Stimulated activated CD8-positive, alpha-beta memory T cell treated with anti-CD3 and anti-CD28 coated beads, Interleukin-4, amount 100 ng/mL, for 24 hours (primary cell): ENCODE results near the gene NUDT8.
"Not testable (repeated sequence)": the region's sequence is repeated elsewhere in the genome, so short reads cannot be mapped to it uniquely, and the experiment has no call there.

Experiments used
- DNase-seq: peaks from one replicate; pipeline ENCODE4 v3.0.0-alpha.2; 2020; ENCODE audit warnings: low read depth

Gene NUDT8

DNA sequence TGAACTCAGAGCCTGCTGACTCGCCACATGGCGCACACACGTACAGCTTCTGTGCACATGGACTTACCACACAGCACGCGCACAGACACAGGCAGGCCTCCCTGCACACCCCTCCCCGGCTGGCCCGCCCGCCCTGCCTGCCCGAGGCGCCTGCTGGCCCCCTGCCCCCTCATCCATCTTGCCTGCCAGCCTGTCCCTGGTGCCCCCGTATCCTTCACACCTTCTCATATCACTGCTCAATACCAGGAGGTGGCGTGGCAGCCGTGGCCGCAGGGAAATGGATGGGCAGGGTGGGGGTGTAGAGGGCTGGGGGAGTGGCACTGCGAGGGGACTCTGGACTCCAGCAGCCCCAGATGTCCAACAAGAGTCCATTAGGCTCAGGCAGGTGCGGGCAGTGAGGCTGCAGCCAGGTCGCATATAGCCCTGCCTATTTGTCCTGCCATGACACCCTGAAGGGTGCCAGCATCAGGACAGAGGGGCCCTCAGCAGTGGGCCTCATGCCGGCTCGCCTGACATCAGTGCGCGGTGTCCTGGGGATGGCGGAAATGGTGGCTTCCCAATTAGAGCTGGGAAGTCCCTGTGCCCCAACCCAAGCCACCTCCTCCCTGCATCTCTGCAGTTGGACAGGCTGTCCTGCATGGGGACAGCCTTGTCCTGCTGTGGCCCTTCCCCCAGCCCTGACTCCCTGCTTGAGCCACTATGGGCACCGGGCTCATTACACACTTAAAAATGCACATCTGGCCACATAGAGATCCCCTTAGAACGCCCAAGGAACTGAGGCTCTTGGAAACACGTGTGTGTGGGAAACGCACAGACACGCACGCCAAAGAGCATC lies 11.8 kb upstream of the NUDT8 start:
- DNase-seq = no peak

DNA sequence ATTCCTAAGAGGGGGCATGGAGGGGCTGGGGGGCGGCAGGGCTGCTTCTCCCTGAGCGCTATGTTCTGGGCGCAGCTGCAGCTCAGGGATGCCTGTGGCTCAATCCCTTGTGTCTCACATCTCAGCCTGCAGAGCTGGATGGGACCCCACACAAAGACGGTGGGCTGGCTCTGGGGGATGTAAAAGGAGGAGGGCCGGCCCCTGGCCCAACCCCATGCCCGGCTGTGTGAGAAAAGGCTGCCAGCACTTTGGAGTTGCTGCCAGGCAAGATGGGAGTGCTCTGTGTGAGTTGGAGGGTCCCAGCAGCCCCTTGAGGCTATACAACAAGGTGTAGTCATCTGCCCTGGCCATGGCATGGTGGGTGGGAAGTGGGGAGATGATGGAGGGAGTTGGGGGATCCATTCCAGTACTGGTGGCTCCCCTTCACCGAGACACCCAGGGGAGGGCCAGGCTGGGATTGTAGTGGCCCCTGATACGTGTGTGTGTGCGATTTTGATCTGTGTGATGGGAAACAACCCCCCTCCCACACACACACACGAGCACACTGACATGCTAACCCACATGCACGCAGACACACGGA lies 11.1 kb upstream of the NUDT8 start:
- DNase-seq = no peak

DNA sequence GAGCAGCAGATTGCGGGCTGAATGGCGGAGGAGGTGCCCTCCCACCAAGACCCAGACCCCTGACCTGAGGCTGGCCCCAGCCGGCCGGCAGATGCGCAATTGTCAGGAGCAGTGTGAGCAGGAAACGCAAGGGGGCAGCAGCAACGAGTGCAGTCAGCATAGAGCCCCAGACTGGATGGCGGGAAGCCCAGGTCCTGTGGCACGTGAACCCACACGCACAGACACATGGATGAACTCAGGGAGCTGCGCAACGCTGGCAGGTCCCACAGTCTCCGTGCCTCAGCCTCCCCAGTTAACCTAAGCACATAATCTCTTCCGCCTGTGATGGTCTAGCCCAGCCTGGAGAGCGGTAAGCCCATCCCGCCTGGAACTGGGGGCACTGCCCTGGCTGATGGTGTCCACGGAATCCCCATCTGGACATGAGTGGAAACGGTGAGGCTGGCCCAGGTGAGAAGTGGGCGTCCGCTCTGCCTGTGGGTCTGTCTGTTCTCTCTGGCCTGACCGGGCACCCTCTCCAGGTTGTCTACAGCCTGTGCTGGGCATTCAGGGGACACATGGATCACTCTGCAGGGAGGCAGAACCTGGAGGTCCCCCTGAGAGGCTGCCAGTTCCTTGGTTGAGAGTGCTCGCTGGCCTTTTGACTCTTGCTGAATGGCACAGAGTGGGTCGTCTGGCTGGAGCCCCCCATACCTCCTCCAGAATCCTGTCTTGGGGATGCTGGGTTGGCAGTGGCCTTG lies 10.5 kb upstream of the NUDT8 start:
- peak; percentile 42 for DNase-seq

DNA sequence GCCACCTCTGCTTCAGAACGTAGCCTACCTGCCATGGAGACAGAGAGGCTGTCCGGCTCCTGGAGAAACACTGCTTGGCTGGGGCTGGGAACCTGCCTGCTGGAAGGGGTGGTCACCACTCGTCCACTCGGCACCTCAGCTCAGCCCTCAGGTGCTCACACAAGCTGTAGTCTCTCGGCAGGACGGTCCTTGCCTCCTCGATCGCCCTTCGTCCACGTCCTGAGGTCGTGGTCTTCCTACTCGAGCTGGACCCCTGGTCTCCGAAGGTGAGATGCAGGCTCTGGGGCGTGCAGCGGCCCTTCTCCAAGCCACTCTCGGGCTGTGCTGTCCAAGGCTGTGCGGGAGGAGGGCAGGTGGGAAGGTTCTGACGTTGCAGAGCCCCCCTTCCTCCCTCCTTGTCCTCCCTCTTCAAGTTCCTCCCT lies 9.7 kb upstream of the NUDT8 start, which contains the start of gene TBX10:
Gene TBX10, minus strand, starts transcription at position 326 of the 422 bp plus-strand sequence. Its CDS starts 291 bp downstream, at position 35.
- DNase-seq = no peak

DNA sequence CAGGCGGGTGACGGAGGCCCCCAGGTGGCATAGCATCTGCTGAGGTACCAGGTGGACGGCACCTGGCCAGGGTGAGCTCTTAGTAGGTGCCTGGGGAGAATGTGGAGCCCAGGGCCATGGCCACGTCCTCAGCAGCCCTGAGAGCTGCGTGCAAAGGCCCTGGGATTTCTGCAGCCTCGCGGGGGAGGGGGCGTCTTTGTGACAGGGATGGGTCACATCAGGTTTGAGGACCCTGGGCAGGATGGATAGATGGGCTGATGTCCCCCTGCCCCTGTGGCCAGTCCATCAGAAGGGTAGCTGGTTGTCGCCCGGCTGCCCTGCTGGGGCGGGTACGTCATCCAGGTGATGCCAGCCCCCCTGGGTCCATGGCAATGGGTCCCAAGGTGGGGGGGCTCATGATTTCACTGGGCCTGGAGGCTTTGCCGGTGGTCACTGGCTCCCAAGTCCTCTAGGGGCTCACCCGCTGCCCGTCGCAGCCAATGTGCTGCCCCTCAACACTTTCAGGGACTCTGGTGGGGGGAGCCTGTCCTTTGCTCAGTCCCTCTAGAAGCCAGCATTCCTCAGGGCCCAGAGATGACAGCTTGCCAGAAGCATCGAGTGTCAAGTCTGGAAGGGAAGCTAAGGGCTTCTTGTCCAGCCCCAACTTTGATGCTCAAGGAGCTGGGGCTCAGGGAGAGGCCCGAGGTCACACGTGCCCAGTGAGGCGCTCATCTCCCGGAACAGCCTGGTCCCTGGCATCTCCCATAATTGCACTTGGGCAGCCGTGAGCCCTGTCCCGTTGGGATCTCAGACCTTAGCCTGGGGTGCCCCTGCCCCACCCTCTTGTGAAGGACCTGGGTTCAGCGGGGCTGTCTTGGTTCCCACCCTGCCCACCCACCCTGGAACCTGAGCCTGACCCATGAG lies 9.0 kb upstream of the NUDT8 start:
- no peak for DNase-seq

DNA sequence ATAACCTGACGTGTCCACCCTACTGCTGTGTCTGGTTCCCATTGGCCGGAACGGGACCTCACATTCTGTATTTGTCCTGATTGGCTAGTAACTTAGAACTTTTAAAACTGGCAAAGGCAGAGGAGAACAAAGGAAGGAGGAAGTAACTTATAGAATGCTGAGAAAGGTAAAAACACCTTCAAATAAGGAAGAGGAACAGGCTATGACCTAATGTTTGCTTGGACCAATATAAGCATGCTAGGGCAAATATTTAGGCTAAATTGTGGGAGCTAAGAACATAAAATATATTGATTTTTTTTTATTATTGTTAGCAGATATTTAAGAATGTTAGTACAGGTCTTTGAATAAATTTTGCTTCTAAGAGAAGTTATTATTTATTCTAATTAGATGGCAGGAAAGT lies 7.7 kb upstream of the NUDT8 start:
- DNase-seq = not testable (repeated sequence)

DNA sequence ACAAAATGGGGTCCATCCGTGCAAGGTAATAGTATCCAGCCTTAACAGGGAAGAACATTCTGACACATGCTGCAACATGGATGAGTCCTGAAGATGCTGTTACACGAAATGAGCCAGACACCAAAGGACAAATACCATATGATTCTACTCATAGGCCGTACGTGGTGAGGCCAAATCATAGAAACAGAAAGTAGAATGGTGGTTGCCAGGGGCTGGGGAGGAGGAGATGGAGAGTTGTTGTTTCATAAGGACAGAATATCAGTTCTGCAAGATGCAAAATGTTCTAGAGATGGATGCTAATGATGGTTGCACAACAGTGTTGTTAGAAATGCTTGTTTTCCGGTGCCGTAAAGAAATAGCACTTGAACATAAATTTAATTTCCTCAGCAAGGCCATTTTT lies 7.2 kb upstream of the NUDT8 start:
- no peak for DNase-seq

DNA sequence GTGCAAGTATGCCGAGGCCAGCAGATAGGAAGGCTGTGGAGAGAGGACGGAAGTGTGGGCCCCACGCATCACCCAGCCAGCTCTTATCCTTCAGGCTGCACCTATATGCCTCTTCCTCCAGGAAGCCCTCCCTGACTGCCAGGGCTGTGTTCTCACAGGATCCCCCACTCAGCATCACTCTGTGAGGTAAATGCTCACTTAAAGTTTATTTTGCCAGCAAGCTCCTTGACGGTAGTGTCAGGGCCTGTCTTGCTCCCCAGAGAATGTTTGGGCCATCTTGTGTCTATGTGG lies 5.4 kb upstream of the NUDT8 start:
- no peak for DNase-seq

DNA sequence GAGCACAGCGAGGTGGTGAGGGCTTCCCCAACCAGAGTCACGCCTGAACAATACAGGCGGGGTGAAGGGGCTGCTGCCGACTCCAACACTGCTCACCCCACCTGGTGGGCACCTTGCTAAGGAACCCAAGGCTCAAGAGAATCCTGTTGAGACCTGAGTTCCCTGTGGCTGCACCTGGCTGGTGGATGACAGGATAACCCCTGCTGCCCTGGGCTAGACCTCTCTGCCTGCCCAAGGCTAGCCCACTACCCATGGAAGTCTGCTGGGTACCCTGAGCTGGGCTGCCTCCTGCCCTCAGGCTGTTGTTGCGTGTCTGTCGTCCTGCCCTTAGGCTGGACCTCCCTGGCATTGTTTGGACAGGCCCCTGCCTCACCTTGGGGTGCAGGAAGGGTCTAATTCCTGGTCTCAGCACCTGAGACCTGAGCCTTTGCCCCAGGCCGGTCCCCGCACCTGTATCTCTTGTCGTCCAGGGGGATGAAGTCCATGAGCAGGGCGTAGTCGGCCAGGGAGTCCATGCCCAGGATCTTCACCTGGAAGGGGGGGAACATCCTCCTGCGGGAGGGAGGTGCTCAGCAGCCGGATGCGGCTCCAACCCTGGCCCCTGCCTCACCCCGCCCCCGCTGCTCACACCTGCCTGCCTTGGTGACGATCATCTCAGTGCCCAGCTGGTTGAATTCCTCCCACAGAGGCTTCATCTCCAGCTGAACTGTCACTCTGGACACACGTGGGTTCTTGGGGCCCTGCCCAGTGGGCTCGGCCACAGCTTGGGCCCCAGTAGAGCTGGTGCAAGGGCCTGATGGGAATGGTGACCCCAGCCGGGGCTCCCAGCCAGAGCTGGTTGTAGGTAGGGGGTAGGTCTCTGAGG lies 4.9 kb upstream of the NUDT8 start:
- DNase-seq = no peak

DNA sequence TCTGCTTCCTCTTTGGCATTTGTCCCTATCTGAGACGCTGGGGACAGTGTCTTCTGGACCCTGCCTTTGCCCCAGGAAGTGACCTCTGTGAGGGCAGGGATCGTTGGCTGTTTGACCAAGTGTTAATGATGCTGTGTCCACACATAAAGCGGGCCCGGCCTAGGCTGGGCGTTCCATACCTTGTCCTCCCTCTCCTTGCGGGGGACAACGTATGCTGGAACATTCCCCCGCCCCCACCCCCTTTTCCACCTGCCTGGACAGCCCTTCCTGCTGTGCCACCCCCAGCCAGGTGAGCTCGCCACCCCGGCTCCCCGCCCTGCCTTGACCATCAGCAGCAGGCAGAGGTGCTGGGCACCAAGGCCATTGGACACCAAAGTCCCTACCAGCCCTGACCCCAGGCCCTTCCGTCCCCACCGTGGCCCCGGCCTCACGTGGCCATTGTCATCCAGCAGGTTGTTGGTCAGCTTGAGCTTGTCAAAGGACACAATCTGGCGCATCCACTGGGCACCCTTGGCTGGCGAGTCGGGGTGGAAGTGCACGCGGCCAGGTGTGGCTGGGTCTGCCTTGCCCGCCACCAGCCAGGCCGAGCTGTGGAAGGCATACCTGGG lies 4.1 kb upstream of the NUDT8 start:
- DNase-seq = no peak

DNA sequence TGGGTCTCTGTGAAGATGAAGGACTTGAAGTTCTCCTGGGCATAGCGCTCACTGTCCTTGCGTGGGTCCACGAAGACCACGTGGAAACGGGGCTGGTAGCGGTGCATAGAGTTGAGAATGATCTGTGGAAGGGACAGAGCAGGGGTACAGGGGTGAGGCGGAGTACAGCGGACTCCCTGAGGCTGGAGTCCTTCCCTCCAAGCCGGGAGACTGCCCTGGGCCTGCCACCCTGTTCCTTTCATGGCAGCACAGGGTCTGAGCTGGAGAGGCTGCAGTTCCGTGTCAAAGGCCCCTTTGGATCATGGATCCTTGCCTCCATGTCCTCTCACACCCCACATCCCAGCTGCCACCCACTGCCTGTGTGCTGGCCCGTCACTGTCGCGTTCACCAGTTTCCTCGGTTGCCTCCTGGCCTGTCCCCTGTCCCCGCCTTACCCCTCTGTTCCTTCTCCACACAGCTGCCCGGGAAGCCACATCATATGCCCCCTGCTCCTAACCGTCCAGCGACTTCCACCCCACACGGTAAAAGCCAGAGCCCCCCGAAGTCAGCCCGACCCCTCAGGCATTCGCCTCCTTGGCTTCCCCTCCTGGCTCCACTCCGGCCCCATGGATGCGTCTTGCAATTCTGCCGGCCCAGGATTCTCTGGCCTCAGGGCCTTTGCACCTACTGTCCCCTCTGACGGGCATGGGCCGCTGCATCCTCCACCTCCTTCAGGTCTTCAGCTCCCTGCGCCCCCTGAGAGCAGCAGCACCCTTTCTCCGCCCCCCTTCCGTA lies 3.4 kb upstream of the NUDT8 start:
- DNase-seq = no peak

DNA sequence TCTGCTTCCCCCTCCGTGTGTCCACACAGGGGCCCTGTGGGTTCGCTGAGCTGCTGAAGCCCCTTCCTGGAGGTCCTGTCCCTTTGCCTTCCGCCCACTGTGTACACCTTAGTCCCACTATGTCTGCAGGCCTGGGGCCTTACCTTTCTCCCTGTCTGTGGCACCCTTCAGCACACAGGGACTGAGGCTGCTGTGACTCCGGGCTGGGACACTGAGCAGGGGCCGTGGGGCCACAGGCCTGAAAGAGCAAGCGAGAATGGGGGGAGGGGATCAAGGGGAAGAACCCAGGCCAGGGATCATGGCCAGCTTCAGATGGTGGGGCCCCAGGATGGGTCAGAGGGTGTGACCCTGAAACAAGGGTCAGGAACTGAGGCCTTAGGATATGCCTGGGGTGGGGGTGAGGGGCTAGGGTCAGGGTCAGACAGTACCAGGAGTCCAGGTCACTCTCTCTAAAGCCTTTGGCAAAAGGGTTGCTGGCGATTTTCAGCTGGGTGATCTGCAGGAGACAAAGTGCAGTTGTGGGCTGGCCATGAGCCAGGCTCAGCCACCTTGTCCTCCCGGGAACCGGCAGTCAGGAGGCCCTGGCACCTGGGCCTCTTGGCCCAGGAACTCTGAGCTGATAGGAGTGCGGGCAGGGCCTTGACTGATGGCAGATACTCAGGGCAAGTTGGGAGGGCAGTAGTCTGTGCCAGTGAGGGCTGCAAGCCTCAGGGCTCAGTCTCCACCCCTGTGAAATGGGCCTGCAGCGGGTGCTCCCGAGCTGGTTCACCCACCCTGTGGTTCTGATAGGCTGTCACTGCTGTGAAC lies 2.6 kb upstream of the NUDT8 start:
- no peak for DNase-seq

DNA sequence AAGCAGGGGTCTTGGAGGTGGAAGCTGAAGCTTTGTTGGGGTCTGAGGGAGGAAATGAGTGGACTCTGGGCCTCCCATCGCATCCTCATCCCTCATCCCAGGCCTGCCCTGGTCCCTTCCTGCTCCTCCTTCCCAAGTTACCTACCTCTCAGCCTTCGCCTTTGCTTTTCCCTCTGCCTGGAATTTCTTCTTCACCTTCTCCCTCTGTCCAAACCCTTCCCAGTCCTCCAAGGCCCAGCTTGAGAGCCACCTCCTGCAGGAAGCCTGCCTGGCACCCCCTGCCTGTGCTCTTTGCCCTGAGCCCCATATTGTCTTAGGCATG lies 2.1 kb upstream of the NUDT8 start:
- DNase-seq = no peak

DNA sequence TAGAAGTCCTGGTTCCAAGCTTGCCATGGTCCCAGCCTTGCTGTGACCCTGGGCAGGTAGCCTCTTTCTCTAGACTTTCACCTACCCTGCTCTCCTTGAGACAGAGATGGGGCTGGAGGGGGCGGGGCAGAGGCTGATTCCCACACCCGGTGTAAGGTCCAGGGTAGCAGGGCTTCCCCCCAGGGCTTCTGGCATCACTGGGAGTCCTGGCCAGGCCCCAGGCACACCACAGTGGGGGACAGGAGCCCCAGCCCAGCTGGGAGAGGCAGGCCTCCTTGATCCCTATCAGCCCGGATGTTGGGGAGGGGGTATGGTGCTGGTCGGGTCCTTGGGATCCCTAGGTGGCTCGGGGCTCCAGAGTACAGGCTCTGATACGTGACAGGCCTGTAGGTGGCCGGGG lies 1.7 kb upstream of the NUDT8 start:
- DNase-seq = no peak

DNA sequence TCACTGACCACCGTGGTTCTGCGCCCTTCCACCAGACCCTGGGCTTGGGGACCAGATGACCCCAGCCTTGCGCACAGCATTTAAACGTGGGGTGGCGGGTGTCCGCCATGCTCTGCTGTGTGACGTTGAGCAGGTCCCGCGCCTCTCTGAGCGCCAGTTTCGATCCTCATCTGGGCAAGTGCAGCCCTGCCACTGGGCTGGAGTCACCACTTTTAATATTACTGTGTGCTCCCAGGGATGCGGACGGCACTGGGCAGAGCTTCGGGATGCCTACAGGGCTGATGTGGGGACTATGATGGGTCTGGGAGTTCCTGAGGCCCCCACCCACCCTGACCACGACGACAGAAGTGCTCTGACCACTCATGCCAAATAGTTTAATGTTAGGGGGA lies 1.2 kb upstream of the NUDT8 start:
- DNase-seq = no peak

DNA sequence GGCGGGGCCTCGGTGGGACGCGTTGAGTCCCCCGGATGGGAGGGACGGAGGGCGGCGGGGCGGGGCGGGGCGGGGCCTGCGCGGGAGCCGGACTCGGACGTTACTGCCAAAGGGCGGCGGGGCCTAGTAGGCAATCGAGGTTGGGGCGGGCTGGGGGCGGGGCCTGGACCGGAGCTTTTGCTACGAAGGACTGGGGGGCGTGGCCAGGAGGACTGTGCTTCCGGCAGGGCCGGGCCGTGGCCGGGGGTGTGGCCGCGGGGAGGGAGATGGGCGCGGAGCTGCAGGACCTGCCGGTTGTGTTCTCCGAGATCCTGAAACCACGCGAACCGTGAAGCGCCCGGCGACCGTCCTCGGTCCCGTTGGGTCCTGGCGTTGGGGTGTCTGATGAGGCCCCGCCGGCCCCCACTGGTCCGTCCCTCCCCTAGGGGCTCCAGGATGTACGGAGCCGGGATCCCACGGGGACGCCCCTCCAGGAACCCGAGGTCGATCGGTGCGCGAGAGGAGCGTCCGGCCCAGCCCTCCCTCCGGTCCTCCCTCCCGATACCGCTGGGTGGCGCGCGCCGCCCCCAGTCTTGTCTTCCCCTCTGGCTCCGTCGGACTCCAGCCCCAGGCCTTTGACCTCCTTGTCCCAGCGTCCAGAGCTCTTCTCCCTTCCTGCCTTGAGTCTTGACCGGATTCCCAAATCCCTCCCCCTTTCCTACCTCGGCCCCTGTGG lies 648 bp upstream of the NUDT8 start:
- peak; percentile 93 for DNase-seq

DNA sequence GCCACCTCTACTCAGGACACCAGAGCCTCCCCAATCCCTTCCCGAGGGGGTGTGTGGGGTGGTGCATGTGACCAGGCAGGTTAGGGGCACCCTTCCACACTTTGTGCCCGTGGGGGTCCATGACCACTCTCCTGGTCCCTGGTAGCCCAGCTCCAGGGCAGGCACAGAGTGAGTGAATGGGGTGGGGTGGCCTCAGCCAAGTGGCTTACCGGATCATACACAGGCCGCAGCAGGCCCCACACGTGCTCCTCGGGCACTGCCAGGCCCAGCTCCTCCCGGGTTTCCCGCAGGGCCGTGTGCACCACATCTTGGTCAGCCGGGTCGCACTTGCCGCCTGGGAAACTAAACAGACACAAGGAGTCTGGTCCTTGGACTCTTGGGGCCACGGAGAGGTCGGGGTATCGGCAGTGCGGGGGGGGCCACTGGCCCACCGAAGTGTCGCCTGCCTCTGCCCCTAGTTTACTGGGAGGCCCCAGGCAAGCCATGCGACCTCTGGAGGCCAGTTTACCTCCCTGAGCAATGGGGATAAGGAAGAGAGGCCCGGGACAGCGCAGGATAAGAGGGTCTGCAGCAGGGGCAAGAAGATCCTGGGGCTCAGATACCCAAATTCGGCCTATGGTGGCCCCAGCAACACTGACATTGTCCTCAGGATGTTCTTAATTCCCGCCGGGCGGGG lies 889 bp downstream of the NUDT8 start:
- DNase-seq = no peak
